ENCODE results near the gene TBC1D5.
A peak's percentile ranks its signal among the peaks of the same experiment; 100 is the strongest.
"Not testable (repeated sequence)": the region's sequence is repeated elsewhere in the genome, so short reads cannot be mapped to it uniquely, and the experiment has no call there.

The TBC1D5 gene, protein sequence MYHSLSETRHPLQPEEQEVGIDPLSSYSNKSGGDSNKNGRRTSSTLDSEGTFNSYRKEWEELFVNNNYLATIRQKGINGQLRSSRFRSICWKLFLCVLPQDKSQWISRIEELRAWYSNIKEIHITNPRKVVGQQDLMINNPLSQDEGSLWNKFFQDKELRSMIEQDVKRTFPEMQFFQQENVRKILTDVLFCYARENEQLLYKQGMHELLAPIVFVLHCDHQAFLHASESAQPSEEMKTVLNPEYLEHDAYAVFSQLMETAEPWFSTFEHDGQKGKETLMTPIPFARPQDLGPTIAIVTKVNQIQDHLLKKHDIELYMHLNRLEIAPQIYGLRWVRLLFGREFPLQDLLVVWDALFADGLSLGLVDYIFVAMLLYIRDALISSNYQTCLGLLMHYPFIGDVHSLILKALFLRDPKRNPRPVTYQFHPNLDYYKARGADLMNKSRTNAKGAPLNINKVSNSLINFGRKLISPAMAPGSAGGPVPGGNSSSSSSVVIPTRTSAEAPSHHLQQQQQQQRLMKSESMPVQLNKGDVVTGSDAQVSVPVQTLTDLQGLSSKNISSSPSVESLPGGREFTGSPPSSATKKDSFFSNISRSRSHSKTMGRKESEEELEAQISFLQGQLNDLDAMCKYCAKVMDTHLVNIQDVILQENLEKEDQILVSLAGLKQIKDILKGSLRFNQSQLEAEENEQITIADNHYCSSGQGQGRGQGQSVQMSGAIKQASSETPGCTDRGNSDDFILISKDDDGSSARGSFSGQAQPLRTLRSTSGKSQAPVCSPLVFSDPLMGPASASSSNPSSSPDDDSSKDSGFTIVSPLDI

DNA sequence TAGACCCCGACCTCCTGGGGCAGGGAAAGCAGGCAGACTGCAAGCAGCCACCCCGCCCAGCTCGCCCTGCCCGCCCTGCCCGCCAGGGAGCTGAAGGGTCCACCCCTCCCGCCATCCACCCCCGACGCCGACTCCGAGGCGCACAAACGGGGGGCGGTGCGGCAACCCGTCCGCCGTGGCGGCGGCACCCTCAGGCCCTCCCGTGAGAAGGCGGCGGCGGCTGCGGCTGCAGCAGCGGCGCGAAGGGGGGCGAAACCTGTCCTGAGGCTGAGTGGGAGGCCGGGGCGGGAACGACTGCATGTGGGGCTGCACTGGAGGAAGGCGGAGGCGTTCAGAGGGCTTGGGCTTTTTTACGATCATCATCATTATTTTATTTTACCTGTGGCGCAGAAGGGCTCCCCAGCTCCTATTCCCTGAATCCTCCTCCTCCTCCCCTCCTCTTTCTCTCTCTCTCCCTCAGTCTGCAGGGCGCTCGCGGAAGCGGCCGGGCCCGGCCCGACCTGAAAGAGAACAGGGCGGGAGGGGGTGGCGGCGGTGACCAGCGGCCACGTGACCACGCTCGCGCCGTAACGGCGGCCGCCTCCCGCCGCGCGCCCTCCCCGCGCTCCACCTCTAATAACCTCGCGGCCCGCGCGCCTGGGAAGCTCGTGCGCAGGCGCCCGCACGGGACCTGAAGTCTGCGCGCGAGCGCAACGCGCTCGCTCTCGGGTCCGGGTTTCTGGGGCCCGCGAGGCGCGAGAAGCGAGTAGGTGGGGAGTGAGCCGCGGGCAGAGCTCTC, at the start of gene TBC1D5:
TBC1D5 (minus strand) TSS at position 530 of the 778 bp plus-strand sequence. CDS start 234,061 bp downstream, outside the sequence.
- DNase-seq, result peak; percentile 88

DNA sequence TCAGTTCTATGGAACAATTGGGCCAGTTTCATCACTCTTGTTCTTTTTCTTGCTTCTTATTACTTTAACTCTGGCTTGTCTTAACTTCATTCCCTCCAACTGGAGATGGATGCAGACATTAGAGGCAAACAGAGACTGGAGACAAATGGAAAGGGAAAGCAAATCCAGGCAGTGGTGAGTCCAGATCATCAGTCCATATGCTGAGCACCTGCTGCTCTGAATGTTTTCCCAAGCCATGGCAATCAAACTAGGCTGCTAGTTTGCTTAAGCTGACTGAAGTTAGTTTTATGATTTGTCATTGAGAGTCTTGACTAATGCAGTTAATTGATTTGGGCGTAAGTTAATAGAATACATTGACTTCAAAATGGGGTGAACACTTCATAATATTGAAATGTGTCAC, 41.0 kb upstream of the TBC1D5 start:
- no peak for DNase-seq

DNA sequence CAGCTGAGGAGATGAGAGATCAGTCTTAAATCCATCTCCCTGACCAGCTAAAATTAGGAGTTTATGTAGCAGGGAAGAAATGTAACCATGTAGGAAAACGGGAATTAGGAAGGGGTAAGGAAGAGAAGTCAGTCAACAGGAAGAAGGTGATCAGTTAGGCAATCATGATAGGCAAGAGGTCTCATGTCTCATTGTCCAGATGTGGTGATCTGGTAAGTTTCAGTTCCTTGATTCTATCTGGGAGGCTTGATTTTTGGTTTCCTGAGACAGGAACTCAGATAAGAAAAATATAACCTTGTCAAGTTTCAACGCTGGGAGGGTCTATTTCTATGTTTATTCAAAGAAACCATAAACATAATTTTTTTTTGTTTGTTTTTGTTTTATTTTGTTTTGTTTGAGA, 40.3 kb upstream of the TBC1D5 start:
- no peak for DNase-seq

DNA sequence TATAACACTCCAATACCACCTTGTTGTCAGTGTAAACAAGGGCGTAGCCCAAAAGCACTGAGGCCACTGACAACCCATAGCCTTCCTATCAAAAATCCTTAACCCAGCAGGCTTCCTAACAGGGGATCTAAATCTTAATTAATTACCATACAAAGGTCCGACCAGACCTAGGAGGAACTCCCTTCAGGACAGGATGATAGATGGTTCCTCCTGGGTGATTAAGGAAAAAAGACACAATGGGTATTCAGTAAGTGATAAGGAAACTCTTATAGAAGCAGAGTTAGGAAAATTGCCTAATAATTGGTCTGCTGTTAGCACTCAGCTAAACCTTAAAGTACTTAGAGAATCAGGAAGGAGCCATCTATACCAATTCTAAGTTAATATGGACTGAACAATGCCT, 37.9 kb upstream of the TBC1D5 start:
- not testable (repeated sequence) for DNase-seq

DNA sequence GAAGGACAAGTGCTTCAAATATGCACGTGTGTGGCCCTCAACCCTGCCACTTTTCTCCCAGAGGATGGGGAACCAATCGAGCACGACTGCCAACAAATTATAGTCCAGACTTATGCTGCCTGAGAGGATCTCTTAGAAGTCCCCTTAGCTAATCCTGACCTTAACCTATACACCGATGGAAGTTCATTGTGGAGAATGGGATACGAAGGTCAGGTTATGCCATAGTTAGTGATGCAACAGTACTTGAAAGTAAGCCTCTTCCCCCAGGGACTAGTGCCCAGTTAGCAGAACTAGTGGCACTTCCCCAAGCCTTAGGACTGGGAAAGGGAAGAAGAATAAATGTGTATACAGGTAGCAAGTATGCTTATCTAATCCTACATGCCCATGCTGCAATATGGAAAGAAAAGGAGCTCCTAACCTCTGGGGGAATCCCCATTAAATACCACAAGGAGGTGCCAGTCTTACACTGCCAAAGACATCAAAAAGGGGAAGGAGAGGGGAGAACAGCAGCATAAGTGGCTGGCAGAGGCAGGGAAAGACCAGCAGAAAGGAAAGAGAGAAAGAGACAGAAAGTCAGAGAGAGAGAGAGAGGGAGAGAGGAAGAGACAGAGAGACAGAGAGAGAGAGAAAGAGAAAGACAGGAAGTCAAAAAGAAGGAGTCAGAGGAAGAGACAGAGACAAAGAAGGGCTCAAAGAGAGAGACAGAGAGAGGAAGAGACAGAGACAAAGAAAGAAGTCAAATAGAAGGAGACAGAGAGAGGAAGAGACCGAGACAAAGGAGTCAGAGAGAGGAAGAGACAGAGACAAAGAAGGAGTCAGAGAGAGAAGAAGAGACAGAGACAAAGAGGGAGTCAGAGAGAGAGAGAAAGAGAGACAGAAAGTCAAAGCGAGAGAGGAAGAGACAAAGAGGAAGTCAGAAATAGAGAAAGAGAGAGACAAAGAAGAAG, 37.1 kb upstream of the TBC1D5 start:
- DNase-seq, result not testable (repeated sequence)

DNA sequence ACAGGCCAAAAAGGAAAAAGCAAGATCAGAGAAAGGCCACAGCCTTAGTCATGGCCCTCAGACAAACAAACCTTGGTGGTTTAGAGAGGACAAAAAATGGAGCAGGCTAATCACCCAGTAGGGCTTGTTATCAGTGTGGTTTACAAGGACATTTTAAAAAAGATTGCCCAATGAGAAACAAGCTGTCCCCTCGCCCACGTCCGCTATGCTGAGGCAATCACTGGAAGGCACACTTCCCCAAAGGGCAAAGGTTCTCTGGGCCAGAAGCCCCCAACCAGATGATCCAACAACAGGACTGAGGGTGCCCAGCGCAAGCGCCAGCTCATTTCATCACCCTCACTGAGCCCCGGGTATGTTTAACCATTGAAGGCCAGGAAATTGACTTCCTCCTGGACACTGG, 34.9 kb upstream of the TBC1D5 start:
- DNase-seq, result not testable (repeated sequence)

DNA sequence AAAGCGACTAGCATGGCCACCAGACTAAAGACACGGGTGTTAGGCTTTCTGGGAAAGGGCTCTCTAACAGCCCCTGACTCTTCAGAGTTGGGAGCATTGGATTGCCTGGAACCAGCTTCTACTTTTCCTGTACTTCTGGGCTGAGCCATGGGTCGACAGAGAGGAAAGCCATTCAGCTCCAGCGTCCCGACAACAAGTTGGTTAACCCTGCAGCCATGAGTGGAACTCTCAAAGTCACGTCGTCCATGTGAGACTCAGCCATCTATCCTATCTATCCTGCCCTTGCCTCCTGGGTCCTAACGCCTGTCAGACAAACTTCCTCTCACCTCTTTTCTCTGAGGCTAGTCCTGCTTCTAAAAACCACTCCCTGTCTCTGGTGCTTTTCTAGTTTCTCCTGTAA, 32.6 kb upstream of the TBC1D5 start:
- DNase-seq, result no peak

DNA sequence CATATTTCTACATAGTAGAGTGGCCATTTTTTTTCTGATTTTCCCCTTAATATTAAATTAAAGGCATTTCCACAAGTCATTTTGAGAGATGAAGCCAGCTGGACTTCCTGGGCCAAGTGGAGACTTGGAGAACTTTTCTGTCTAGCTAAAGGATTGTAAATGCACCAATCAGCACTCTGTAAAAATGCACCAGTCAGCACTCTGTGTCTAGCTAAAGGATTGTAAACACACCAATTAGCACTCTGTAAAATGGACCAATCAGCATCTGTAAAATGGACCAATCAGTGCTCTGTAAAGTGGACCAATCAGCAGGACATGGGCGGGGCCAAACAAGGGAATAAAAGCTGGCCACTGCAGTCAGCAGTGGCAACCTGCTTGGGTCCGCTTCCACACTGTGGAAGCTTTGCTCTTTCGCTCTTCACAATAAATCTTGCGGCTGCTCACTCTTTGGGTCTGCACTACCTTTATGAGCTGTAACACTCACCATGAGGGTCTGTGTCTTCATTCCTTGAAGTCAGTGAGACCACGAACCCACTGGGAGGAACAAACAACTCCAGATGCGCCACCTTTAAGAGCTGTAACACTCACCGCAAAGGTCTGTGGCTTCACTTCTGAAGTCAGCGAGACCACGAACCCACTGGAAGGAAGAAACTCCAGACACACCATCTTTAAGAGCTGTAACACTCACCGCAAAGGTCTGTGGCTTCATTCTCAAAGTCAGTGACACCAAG, 31.9 kb upstream of the TBC1D5 start:
- not testable (repeated sequence) for DNase-seq

DNA sequence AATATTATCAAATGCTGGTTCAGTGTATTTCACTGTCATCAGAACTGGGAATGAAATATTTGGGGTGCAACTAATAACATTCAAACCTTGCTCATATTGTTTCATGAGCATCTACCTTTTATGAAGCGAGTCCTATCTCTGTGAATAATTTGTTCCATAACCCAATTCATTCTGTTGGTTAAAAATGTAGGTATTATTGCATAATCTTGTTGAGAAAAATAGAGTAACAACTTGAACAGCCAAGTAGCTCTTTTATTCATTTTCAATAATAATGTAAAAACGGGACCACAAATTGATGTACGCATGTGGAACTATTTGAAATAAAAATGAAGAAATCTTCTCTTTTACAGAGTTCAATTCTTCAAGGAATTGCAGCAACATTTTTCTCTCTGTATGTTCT, 30.1 kb upstream of the TBC1D5 start:
- DNase-seq, result no peak

DNA sequence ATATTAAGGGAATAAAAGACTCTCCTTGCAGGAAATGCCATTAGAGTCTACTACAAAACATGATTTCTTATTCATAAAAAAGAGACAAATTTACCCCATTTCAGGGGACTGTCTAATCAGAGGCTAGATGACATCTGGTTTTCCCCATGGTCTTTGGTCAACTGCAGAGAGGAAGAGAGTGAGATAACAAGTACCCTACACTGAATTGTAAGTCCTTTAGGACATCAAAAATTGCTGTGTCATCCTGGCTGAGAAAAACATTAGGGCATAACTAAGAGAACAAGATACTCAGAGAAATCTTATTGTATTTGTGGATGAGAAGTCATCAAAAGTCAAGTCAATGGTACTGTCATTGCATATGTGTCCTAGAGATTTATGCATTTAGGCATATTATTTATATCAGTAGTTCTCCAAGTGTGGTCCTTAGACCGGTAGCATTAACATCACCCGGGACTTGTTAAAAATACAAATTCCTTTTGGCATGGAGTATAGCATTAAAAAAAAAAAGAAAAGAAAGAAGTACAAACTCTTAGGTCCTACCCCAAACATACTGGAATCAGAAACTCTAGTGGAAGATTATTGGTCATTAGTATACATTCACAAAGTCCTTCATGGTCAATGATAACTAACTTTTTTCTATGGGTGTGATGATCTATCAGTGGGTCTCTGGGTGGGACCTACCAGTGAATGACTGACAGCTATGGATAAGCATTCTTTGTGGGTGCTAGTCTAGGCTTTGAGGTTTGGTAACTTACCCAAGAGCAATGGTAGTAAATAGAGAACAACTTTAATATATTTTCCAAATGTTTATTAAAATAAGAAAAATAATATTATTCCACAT, 29.0 kb upstream of the TBC1D5 start:
- no peak for DNase-seq

DNA sequence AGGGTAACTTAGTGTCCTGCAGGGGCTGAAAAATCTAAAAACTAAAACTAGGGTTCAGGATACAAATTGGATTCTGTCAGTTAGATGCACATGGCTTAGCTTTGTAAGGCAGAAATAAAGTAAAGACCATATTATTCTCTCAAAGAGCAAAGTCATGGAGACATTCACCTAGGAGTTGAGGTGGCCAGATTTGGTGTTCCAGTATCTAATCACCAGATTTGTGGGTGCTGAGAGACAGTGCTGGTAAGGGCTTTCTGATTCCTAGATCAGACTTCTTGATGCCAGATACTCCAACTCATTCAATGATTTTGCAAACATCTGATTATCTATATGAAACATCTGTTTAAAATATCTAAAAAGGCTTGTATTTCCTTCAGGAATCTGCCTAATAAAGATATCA, 28.3 kb upstream of the TBC1D5 start:
- no peak for DNase-seq

DNA sequence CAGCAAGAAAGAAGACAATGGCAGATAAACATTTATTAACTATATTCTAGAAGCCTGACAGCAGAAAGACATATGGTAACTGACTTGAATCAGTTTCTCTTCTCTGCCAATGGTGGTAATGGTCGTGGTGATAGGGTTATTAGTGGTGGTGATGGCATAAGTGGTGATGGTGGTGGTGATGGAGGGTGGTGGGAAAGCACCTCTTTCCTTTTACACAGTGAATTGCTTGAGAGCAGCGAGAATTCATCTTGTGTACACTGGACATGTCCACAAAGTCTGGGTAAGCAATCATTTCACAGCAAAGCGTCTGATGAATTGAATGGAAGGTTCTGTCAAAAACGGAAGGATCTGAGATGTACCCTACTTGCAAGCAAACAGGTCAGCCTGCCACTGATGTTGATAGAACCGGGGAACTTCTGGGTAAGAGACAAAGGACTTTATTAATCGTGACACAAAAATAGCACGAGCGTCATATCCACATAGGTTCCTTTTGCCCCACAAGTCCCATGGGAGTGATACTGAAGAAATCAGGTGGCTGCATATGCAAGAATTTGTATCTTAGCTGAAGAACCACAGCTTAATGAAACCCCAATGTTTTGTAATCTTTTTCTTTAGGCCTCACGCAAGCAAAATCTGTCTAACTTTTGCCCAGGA, 23.5 kb upstream of the TBC1D5 start:
- DNase-seq, result no peak

DNA sequence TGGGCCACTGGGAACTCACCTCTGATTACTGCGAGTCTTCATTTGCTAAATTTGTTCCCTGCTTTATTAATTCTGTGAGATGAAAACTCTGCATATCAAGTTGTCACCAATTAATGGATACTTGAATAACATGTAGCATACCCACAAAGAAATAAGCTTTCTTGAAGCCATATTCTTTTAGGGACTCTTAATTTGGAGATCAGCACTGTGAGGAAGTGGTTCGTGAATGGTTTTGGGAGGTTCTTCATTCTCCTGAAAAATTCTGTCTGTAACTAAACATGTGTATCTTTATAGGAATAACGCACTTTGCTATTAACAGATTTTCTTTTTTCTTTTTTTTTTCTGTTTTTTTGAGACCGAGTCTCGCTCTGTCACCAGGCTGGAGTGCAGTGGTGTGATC, 19.1 kb upstream of the TBC1D5 start:
- DNase-seq, result no peak

DNA sequence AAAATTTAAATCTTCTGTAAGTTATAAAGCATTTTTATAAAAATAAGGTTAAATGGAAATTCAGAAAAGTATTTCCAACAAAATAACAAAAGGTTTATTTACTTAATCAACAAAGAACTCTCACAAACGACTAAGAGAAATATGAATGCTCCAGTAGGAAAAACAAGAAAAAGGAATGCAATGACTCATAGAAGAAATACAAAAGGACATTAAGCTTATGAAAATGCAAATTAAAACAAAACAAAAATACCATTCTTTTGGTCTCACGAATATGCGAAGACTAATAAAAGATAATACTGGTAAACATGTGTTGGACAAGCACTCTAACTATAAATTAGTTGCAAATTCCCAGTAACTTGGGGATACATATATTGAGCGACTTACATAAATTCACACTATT, 17.5 kb upstream of the TBC1D5 start:
- DNase-seq, result no peak

DNA sequence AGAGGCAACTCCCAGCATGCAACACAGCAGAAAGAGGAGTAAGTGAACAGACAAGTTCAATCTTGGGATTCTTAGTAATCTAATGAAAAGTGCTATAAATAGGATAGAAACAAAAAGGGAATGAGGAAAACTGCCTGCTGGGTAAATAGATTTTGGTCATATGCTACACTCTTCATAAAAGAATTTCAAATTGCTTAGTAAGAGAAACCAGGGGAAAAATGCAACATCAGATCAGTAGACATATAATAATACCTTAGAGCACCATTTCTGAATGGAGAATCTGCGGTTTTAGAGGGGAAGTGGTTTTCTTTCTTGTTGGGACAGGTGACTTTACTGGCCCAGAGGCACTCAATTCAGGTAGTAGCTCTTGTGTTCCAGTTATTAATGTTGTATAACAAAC, 13.4 kb upstream of the TBC1D5 start:
- DNase-seq, result no peak

DNA sequence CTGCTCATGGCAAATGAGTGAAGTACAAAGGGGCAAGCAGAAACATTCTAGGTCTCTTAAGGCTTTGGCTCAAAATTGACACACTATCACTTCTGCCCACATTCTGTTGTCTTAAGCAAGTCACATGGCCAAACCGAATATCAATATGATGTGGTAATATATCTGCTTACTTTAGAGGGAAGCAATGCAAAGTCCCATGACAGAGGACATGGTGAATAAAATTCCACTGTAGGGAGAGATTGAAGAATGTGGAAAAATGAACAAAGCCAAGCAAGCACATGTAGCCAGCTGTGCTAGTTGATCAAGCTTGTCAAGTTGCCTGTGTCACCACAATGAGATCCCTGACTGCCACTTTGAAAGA, 11.2 kb upstream of the TBC1D5 start:
- DNase-seq, result no peak

DNA sequence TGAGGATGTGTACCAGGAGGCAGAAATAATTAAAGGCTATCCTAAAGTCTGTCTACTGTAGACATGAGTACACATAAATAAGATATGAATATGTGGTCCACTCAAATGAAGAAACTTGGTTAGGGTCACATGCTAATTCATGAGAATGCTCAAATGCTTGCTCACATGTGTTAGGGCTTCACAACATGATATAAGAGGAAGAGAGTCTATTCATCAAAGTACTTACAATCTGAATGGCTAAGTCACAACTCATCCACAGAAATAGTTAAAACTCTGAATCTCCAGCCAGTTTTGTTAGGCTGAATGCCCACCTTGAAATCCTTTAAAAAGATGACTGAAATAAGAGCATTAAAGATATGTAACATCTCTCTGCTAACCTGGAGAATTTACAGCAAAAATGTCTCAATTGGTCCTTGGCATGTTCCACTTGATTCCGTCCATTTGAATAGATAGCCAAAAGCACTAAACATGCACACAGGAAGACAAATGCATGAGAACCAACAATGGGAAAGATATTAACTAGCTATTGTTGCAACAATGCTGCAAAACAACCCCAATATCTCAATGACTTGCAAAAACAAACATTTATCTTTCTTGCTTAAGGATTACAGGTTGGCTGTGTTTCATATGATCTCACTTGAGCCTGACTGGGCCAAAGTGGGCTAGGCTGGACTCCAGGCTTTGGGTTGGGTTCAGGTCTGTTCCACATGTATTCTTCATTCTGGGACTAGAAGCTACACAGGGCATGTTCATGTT, 10.6 kb upstream of the TBC1D5 start:
- DNase-seq, result no peak

DNA sequence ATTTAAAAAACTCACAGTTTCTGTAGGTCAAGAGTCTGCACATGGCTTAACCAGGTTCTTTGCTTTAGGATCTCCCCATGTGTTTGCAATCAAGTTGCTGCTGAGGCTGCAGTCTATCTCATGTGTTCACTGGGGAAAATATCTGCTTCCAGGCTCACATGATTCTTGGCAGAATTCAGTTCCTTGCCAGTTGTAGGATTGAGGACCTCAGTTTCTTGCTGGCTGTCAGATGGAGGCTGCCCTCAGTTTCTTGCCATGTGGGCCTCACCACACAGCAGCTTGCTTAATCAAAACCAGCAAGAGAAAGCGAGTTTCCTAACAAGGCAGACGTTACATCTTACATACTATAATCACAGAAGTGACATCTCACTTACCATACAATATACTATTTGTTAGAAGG, 10.0 kb upstream of the TBC1D5 start:
- DNase-seq, result no peak

DNA sequence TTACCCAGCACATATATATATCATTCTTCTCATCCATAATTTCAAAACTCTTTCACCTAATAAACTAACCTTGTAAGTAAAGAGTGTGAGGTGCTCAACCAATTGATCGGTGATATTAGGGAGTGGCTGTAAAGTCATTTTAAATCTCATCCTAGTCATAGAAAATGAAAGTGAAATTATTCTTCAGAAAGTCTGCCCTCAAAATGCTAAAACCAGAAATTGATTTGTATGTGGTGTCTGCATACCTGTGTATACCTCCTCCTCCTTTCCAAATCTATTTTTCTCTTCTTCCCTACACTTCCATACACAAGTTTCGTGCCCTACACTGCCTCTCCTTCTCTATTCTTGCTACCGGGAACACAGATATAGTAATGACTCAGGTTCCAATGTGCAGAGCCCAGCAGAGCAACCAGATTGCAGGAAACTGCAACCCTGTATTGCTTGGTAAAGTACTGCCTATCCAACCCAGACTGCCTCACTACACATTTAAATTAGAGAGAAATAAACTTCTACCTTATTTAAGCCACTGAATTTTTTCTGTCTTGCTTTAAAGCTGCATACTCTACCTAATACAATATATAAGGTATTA, 7.4 kb upstream of the TBC1D5 start:
- DNase-seq, result no peak
